ENCODE results near the gene DIAPH2. TPM values are rescaled to one million over a fixed set of nuclear protein-coding genes. Genes with fewer than 3 reads are reported as not detected.

DIAPH2 gene
- total RNA-seq, 1 experiment from 2014 or later = 10.9 TPM

DNA sequence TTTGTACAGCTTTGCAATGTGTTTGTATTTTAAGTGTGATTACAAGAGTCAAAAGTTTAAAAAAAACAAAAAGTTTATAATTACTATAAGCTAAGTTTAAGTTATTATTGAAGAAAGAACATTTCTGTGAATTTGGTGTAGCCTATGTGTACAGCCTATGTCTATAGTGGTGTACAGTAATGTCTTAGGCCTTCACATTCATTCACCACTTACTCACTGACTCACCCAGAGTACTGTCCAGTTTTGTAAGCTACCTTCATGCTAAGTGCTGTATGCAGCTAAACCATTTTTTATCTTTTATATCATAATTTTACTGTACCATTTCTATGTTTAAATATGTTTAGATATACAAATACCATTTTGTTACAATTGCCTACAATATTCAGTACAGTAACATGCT is 381.3 kb downstream of the DIAPH2 start:
- Histone ChIP-seq H3K9me3 (ENCODE audit: control insufficient read depth in 1 of 2, insufficient read depth in 1 of 2, low read depth in 1 of 2, low read length in 2 of 2) (no peaks in the 10 kb centered on the region), H3K79me2 (ENCODE audit: insufficient read depth, low read length) (no peaks in the 10 kb centered on the region), H3K9me2 (ENCODE audit: insufficient read depth) (no peaks in the 10 kb centered on the region), H4K20me1 (ENCODE audit: insufficient read depth) (no peaks in the 10 kb centered on the region), H3K4me3 (replicated peaks in 1 of 2; ENCODE audit: low read depth in 1 of 2, low read length in 2 of 2) (no peak overlapping the region), H3K36me3 (ENCODE audit: control insufficient read depth in 1 of 2, insufficient read depth in 2 of 2, low read length in 2 of 2) (no peaks in the 10 kb centered on the region), H3K27me3 (ENCODE audit: insufficient read depth, low read length) (no peaks in the 10 kb centered on the region), H3K9ac (ENCODE audit: low read length) (no peak overlapping the region), H3K4me2 (ENCODE audit: low read length) (no peak overlapping the region), H2AFZ (ENCODE audit: low read depth, low read length, poor library complexity, severe bottlenecking) (no peak overlapping the region), H3K4me1 (ENCODE audit: control insufficient read depth in 1 of 2, insufficient read depth in 2 of 2, low read length in 2 of 2) (no peaks in the 10 kb centered on the region), H3K27ac (ENCODE audit: low read depth, low read length) (no peak overlapping the region)
- intact Hi-C loops (cut with micrococcal nuclease) = no loop called here
- DNase-seq (ENCODE audit: low read depth, low spot score) (no peak), ATAC-seq (no peak)
- TF ChIP-seq JUND (IDR thresholded peaks at IDR 0.05) = no peak
- no peak for TF ChIP-seq EZH2 (IDR thresholded peaks at IDR 0.05)
- TF ChIP-seq, protein P1, sequence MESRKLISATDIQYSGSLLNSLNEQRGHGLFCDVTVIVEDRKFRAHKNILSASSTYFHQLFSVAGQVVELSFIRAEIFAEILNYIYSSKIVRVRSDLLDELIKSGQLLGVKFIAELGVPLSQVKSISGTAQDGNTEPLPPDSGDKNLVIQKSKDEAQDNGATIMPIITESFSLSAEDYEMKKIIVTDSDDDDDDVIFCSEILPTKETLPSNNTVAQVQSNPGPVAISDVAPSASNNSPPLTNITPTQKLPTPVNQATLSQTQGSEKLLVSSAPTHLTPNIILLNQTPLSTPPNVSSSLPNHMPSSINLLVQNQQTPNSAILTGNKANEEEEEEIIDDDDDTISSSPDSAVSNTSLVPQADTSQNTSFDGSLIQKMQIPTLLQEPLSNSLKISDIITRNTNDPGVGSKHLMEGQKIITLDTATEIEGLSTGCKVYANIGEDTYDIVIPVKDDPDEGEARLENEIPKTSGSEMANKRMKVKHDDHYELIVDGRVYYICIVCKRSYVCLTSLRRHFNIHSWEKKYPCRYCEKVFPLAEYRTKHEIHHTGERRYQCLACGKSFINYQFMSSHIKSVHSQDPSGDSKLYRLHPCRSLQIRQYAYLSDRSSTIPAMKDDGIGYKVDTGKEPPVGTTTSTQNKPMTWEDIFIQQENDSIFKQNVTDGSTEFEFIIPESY (IDR thresholded peaks at IDR 0.05; ENCODE audit: extremely low read depth, insufficient replicate concordance, low read length) = no peak
- TF ChIP-seq ELF1 (IDR thresholded peaks at IDR 0.05; ENCODE audit: borderline replicate concordance, low read depth) = no peak
- no peak for TF ChIP-seq EZH2phosphoT487 (IDR thresholded peaks at IDR 0.05; ENCODE audit: borderline replicate concordance)
- TF ChIP-seq CEBPB (IDR thresholded peaks at IDR 0.05; ENCODE audit: low read depth) = no peak
- TF ChIP-seq POLR2A (IDR thresholded peaks at IDR 0.05; ENCODE audit: borderline replicate concordance, extremely low read depth, insufficient read depth, insufficient read length) = no peak
- no peak for TF ChIP-seq RAD21 (IDR thresholded peaks at IDR 0.05; ENCODE audit: low read depth)
- no peak for TF ChIP-seq YY1 (IDR thresholded peaks at IDR 0.05; ENCODE audit: extremely low read depth, insufficient replicate concordance, low read depth, low read length)
- TF ChIP-seq CBX3 (IDR thresholded peaks at IDR 0.05; ENCODE audit: low read depth) = no peak
- TF ChIP-seq, protein P2, sequence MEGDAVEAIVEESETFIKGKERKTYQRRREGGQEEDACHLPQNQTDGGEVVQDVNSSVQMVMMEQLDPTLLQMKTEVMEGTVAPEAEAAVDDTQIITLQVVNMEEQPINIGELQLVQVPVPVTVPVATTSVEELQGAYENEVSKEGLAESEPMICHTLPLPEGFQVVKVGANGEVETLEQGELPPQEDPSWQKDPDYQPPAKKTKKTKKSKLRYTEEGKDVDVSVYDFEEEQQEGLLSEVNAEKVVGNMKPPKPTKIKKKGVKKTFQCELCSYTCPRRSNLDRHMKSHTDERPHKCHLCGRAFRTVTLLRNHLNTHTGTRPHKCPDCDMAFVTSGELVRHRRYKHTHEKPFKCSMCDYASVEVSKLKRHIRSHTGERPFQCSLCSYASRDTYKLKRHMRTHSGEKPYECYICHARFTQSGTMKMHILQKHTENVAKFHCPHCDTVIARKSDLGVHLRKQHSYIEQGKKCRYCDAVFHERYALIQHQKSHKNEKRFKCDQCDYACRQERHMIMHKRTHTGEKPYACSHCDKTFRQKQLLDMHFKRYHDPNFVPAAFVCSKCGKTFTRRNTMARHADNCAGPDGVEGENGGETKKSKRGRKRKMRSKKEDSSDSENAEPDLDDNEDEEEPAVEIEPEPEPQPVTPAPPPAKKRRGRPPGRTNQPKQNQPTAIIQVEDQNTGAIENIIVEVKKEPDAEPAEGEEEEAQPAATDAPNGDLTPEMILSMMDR (IDR thresholded peaks at IDR 0.05 in 2 of 3, conservative IDR thresholded peaks at IDR 0.05 in 1 of 3; ENCODE audit: borderline replicate concordance in 1 of 3, insufficient read depth in 1 of 3, low read depth in 2 of 3, low read length in 2 of 3) = no peak
- TF ChIP-seq POLR2AphosphoS5 (IDR thresholded peaks at IDR 0.05; ENCODE audit: low read depth, low read length) = no peak
- TF ChIP-seq, protein P3, sequence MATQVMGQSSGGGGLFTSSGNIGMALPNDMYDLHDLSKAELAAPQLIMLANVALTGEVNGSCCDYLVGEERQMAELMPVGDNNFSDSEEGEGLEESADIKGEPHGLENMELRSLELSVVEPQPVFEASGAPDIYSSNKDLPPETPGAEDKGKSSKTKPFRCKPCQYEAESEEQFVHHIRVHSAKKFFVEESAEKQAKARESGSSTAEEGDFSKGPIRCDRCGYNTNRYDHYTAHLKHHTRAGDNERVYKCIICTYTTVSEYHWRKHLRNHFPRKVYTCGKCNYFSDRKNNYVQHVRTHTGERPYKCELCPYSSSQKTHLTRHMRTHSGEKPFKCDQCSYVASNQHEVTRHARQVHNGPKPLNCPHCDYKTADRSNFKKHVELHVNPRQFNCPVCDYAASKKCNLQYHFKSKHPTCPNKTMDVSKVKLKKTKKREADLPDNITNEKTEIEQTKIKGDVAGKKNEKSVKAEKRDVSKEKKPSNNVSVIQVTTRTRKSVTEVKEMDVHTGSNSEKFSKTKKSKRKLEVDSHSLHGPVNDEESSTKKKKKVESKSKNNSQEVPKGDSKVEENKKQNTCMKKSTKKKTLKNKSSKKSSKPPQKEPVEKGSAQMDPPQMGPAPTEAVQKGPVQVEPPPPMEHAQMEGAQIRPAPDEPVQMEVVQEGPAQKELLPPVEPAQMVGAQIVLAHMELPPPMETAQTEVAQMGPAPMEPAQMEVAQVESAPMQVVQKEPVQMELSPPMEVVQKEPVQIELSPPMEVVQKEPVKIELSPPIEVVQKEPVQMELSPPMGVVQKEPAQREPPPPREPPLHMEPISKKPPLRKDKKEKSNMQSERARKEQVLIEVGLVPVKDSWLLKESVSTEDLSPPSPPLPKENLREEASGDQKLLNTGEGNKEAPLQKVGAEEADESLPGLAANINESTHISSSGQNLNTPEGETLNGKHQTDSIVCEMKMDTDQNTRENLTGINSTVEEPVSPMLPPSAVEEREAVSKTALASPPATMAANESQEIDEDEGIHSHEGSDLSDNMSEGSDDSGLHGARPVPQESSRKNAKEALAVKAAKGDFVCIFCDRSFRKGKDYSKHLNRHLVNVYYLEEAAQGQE (IDR thresholded peaks at IDR 0.05; ENCODE audit: low read depth) = no peak
- TF ChIP-seq SP1 (IDR thresholded peaks at IDR 0.05; ENCODE audit: low read depth) = no peak
- TF ChIP-seq EGR1 (IDR thresholded peaks at IDR 0.05; ENCODE audit: low read depth) = no peak
- ChIA-PET CTCF (no interaction called here), POLR2A (no interaction called here), RAD21 (ENCODE audit: low non-redundant PET in 1 of 2, low total read pairs in 2 of 2, uncharacterized antibody in 2 of 2, unreplicated experiment in 2 of 2) (no interaction called here)
- BruUV-seq (replicated peaks) = no TSS peak

Measured in HCT116 (cell line).